ENCODE data around the gene ARHGEF37. TPM values are rescaled to one million over a fixed set of nuclear protein-coding genes. Genes with fewer than 3 reads are reported as not detected.

ARHGEF37 gene
- total and polyA plus RNA-seq, 9 of the 15 experiments (the other 6 are each of a cell fraction or from before 2014, with no cell fraction given): 0.01 to 0.27 (median 0.05) TPM

- TF ChIP-seq PHTF2 (CRISPR knock-in tag; IDR thresholded peaks at IDR 0.05): no peak
- 0 out of 2 replicates have a peak, but pooled peaks have one; percentile 6 for TF ChIP-seq TEAD4 (IDR thresholded peaks at IDR 0.05; ENCODE audit: low read length)
- TF ChIP-seq TEAD4 (CRISPR knock-in tag; IDR thresholded peaks at IDR 0.05; ENCODE audit: borderline replicate concordance): no peak
- no peak for TF ChIP-seq FOXP4 (CRISPR knock-in tag; IDR thresholded peaks at IDR 0.05; ENCODE audit: borderline replicate concordance)
- TF ChIP-seq EP300 (IDR thresholded peaks at IDR 0.05; ENCODE audit: low read length): no peak
- peak; percentile 67 for TF ChIP-seq TFAP4 (CRISPR knock-in tag; IDR thresholded peaks at IDR 0.05; ENCODE audit: borderline replicate concordance)
- TF ChIP-seq, protein P1, sequence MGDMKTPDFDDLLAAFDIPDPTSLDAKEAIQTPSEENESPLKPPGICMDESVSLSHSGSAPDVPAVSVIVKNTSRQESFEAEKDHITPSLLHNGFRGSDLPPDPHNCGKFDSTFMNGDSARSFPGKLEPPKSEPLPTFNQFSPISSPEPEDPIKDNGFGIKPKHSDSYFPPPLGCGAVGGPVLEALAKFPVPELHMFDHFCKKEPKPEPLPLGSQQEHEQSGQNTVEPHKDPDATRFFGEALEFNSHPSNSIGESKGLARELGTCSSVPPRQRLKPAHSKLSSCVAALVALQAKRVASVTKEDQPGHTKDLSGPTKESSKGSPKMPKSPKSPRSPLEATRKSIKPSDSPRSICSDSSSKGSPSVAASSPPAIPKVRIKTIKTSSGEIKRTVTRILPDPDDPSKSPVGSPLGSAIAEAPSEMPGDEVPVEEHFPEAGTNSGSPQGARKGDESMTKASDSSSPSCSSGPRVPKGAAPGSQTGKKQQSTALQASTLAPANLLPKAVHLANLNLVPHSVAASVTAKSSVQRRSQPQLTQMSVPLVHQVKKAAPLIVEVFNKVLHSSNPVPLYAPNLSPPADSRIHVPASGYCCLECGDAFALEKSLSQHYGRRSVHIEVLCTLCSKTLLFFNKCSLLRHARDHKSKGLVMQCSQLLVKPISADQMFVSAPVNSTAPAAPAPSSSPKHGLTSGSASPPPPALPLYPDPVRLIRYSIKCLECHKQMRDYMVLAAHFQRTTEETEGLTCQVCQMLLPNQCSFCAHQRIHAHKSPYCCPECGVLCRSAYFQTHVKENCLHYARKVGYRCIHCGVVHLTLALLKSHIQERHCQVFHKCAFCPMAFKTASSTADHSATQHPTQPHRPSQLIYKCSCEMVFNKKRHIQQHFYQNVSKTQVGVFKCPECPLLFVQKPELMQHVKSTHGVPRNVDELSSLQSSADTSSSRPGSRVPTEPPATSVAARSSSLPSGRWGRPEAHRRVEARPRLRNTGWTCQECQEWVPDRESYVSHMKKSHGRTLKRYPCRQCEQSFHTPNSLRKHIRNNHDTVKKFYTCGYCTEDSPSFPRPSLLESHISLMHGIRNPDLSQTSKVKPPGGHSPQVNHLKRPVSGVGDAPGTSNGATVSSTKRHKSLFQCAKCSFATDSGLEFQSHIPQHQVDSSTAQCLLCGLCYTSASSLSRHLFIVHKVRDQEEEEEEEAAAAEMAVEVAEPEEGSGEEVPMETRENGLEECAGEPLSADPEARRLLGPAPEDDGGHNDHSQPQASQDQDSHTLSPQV (IDR thresholded peaks at IDR 0.05): peak; percentile 77; the same call in 1 of the 2 replicates
- TF ChIP-seq SRSF7 (optimal IDR thresholded peaks at IDR 0.05; ENCODE audit: low read depth, low read length): no peak
- TF ChIP-seq DDX20 (tag; IDR thresholded peaks at IDR 0.05; ENCODE audit: low read depth): 0 out of 2 replicates have a peak, but pooled peaks have one; percentile 49
- TF ChIP-seq USF2 (CRISPR knock-in tag; IDR thresholded peaks at IDR 0.05): no peak; the same call in 1 of the 2 replicates
- peak; percentile 74; the same call in 1 of the 2 replicates for TF ChIP-seq NR2C2 (CRISPR knock-in tag; IDR thresholded peaks at IDR 0.05)
- peak; percentile 96 for TF ChIP-seq NR2C2 (tag; IDR thresholded peaks at IDR 0.05)
- TF ChIP-seq RFX1 (IDR thresholded peaks at IDR 0.05): peak; percentile 86
- TF ChIP-seq ARNT (IDR thresholded peaks at IDR 0.05): no peak
- no peak for TF ChIP-seq TRIM24 (IDR thresholded peaks at IDR 0.05)
- no peak for TF ChIP-seq ATF1 (CRISPR knock-in tag; IDR thresholded peaks at IDR 0.05)
- TF ChIP-seq ATF1 (tag; IDR thresholded peaks at IDR 0.05): peak; percentile 21; the same call in 1 of the 2 replicates
- TF ChIP-seq ZNF639 (CRISPR knock-in tag; conservative IDR thresholded peaks at IDR 0.05 in 1 of 2, IDR thresholded peaks at IDR 0.05 in 1 of 2): peak in 1 of 2 experiments; percentile 67; a peak in 2 of 4 replicates
- peak; percentile 46; the same call in 1 of the 2 replicates for TF ChIP-seq CEBPB (tag; IDR thresholded peaks at IDR 0.05)
Measured at GRCh38 chr5:149641000-149641576, 59.8 kb downstream of the ARHGEF37 start (continued).

Data from K562 (cell line).